Measurements from ENCODE around the gene AHNAK2.

GRCh38 chr14:104923640-104924420, 54.3 kb downstream of the AHNAK2 start:
- TF ChIP-seq REST (tag by site-specific recombination; IDR thresholded peaks at IDR 0.05) = no peak
- TF ChIP-seq CTCF (tag by site-specific recombination; IDR thresholded peaks at IDR 0.05) = no peak
- no peak for TF ChIP-seq ZNF560 (tag by site-specific recombination; IDR thresholded peaks at IDR 0.05; ENCODE audit: borderline replicate concordance)
- no peak for TF ChIP-seq ZNF274 (IDR thresholded peaks at IDR 0.05; ENCODE audit: low read length)
- TF ChIP-seq ZNF274 (tag by site-specific recombination; IDR thresholded peaks at IDR 0.05; ENCODE audit: borderline replicate concordance) = no peak
- TF ChIP-seq PRDM2 (tag by site-specific recombination; IDR thresholded peaks at IDR 0.05; ENCODE audit: borderline replicate concordance) = no peak
- TF ChIP-seq ZBTB21 (tag by site-specific recombination; IDR thresholded peaks at IDR 0.05) = no peak
- no peak for TF ChIP-seq ZSCAN4 (tag by site-specific recombination; IDR thresholded peaks at IDR 0.05)
- no peak for TF ChIP-seq MEIS1 (CRISPR knock-in tag; IDR thresholded peaks at IDR 0.05; ENCODE audit: borderline replicate concordance)

Data from HEK293 (cell line).